ENCODE measurements around the gene DIP2B. TPM values are rescaled to one million over a fixed set of nuclear protein-coding genes. Genes with fewer than 3 reads are reported as not detected.

The DIP2B gene
- total and polyA plus RNA-seq, 12 donors = 3.4 to 46.6 (median 25.0) TPM

DNA sequence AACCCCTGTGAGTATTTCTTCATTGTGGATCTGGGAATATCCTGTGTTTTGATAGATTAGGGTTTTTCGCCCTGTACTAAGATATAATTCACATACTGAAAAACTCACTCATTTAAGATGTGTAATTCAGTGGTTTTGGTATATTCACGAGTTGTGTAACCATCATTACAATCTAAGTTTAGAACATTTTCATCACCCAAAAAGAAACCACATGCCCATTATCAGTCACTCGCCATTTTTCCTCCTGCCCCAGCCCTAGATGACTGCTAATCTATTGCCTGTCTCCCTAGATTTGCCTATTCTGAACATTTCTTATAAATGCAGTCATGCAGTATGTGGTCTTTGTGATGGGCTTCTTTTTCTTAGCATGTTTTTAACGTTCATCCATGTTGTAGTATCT is 191.2 kb downstream of the DIP2B start:
- Histone ChIP-seq H3K4me1 (replicated peaks in 1 of 2) (peaks cover 0 to 11% of the 10 kb centered on the region in 2 donors), H3K27ac (no peak overlapping the region), H3K9me3 (replicated peaks in 1 of 3) (no peaks in the 10 kb centered on the region), H3K4me3 (no peak overlapping the region), H3K27me3 (no peaks in the 10 kb centered on the region), H3K36me3 (replicated peaks in 1 of 2) (peaks cover 0 to 65% of the 10 kb centered on the region in 2 donors)
- WGBS, 4 donors = 75 to 84% (median 80%) methylated on average over 4 of the region's 4 CpGs
- TF ChIP-seq, protein P1, sequence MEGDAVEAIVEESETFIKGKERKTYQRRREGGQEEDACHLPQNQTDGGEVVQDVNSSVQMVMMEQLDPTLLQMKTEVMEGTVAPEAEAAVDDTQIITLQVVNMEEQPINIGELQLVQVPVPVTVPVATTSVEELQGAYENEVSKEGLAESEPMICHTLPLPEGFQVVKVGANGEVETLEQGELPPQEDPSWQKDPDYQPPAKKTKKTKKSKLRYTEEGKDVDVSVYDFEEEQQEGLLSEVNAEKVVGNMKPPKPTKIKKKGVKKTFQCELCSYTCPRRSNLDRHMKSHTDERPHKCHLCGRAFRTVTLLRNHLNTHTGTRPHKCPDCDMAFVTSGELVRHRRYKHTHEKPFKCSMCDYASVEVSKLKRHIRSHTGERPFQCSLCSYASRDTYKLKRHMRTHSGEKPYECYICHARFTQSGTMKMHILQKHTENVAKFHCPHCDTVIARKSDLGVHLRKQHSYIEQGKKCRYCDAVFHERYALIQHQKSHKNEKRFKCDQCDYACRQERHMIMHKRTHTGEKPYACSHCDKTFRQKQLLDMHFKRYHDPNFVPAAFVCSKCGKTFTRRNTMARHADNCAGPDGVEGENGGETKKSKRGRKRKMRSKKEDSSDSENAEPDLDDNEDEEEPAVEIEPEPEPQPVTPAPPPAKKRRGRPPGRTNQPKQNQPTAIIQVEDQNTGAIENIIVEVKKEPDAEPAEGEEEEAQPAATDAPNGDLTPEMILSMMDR (IDR thresholded peaks at IDR 0.05) = no peak
- TF ChIP-seq POLR2A (IDR thresholded peaks at IDR 0.05) = no peak
- intact Hi-C loops (cut with DNase I) = no loop called here
- DNase-seq = no peak

DNA sequence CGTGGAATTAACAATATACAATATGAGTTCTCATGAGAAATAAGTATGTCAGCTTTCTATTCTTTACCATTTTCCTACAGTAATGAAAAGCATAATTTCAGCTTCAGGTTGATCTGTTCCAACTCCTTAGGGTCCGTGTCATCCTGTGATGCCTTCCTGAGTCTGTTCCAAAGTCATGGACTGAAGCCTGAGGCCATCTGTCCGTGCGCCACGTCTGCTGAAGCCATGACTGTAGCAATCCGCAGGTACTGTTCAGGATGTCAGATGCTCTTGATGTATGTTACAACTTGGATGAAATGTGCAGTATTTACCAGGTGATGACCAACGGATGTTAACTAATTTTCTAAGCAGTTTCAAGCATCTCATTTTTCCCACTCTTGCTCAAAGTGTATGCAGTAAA is 192.1 kb downstream of the DIP2B start:
- Histone ChIP-seq H3K4me3 (no peak overlapping the region), H3K27ac (no peak overlapping the region), H3K27me3 (no peaks in the 10 kb centered on the region), H3K9me3 (replicated peaks in 1 of 3) (no peaks in the 10 kb centered on the region), H3K4me1 (replicated peaks in 1 of 2) (peaks cover 0 to 7% of the 10 kb centered on the region in 2 donors), H3K36me3 (replicated peaks in 1 of 2) (peaks cover 0 to 72% of the 10 kb centered on the region in 2 donors)
- intact Hi-C loops (cut with DNase I) = no loop called here
- 86 to 92% (median 90%) methylated on average over 7 of the region's 7 CpGs for WGBS, 4 donors
- TF ChIP-seq, protein P1 (IDR thresholded peaks at IDR 0.05) = no peak
- TF ChIP-seq POLR2A (IDR thresholded peaks at IDR 0.05) = no peak
- no peak for DNase-seq

DNA sequence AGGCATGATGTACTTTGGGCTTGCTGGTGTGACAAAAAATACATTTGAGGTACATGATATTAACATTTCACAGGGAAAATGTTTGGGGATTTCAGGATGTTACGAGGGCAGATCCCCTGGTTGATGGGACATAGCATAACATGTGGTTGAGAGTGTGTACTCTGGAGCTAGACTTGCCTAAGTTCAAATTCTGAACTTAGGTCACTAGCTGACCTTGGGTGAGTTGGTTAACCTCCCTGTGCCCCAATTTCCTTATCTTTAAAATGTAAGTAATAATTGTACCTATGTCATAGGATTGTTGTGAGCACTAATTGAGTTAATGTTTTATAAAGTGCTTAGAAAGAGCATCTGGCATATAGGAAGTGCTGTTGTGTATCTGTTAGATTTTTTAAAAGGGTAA is 194.4 kb downstream of the DIP2B start:
- Histone ChIP-seq H3K9me3 (replicated peaks in 1 of 3) (no peaks in the 10 kb centered on the region), H3K36me3 (replicated peaks in 1 of 2) (peaks cover 0 to 69% of the 10 kb centered on the region in 2 donors), H3K4me3 (no peak overlapping the region), H3K27ac (no peak overlapping the region), H3K4me1 (replicated peaks in 1 of 2) (peaks cover 0 to 7% of the 10 kb centered on the region in 2 donors), H3K27me3 (no peaks in the 10 kb centered on the region)
- no peak for DNase-seq
- TF ChIP-seq POLR2A (IDR thresholded peaks at IDR 0.05) = no peak
- TF ChIP-seq, protein P1 (IDR thresholded peaks at IDR 0.05) = no peak
- intact Hi-C loops (cut with DNase I) = no loop called here
- 85 to 100% (median 97%) methylated on average over 1 of the region's 1 CpG for WGBS, 4 donors

DNA sequence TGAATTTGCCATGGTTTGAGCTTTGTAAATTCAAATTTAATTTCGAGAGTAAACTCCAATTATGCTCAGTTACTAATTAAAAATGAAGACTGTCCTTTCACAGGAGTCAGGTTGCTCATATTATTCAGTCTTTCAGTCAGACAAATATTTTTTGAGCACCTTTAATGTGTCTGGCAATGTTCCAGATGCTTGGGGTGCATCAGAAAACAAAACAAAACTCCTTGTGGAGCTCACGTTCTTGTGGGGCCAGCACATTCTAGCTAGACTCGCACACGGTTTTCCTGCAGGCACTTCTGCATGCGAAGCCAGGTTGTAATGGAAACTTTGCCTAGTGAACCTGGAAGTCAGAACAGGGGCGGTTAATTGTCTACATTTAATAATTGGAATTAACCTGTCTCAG is 195.2 kb downstream of the DIP2B start:
- 83 to 88% (median 87%) methylated on average over 6 of the region's 6 CpGs for WGBS, 4 donors
- no peak overlapping the region for H3K4me3 ChIP-seq
- H3K4me1 ChIP-seq (replicated peaks in 1 of 2) = peaks cover 0 to 7% of the 10 kb centered on the region in 2 donors
- TF ChIP-seq, protein P1 (IDR thresholded peaks at IDR 0.05) = no peak
- no peak for TF ChIP-seq POLR2A (IDR thresholded peaks at IDR 0.05)
- H3K27ac ChIP-seq = no peak overlapping the region
- H3K36me3 ChIP-seq (replicated peaks in 1 of 2) = peaks cover 0 to 77% of the 10 kb centered on the region in 2 donors
- DNase-seq = no peak
- H3K9me3 ChIP-seq (replicated peaks in 1 of 3) = no peaks in the 10 kb centered on the region
- no peaks in the 10 kb centered on the region for H3K27me3 ChIP-seq
- intact Hi-C loops (cut with DNase I) = no loop called here

Data from adrenal gland (tissue), 12 donors.